ENCODE measurements around the gene KANSL1L.

- no peak for TF ChIP-seq POLR2A (IDR thresholded peaks at IDR 0.05; ENCODE audit: low read depth)
- TF ChIP-seq, protein P1, sequence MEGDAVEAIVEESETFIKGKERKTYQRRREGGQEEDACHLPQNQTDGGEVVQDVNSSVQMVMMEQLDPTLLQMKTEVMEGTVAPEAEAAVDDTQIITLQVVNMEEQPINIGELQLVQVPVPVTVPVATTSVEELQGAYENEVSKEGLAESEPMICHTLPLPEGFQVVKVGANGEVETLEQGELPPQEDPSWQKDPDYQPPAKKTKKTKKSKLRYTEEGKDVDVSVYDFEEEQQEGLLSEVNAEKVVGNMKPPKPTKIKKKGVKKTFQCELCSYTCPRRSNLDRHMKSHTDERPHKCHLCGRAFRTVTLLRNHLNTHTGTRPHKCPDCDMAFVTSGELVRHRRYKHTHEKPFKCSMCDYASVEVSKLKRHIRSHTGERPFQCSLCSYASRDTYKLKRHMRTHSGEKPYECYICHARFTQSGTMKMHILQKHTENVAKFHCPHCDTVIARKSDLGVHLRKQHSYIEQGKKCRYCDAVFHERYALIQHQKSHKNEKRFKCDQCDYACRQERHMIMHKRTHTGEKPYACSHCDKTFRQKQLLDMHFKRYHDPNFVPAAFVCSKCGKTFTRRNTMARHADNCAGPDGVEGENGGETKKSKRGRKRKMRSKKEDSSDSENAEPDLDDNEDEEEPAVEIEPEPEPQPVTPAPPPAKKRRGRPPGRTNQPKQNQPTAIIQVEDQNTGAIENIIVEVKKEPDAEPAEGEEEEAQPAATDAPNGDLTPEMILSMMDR (IDR thresholded peaks at IDR 0.05), result no peak
- no peak for TF ChIP-seq POLR2AphosphoS5 (IDR thresholded peaks at IDR 0.05)
- TF ChIP-seq EP300 (IDR thresholded peaks at IDR 0.05), result no peak
Observed at GRCh38 chr2:210189452-210190138, 18.4 kb upstream of the KANSL1L start.
